ENCODE measurements around the gene CAMK2B. TPM values are rescaled to one million over a fixed set of nuclear protein-coding genes. Genes with fewer than 3 reads are reported as not detected.

The CAMK2B gene
- total and polyA plus RNA-seq, 2 of the 13 experiments (the other 11 are each of a cell fraction or from before 2014, with no cell fraction given): 0.27 to 0.48 TPM

- H4K20me1 ChIP-seq (ENCODE audit: insufficient read depth, low read length): no peaks in the 10 kb centered on the region
- no TSS peak for BruUV-seq (replicated peaks)
- no peak overlapping the region for H3K27ac ChIP-seq (ENCODE audit: extremely low read length, insufficient read depth, low read length)
- no peak overlapping the region for H2AFZ ChIP-seq (ENCODE audit: low read length)
- whole genome bisulfite sequencing (ENCODE audit: low lambda C conversion rate): 97% methylated on average over 6 of the region's 6 CpGs
- in situ Hi-C loops (cut with HindIII; ENCODE audit: extremely low pct_ligation_motif_present, low pct_unique_long_range_greater_than_20kb) (no loop called here), intact Hi-C loops (cut with micrococcal nuclease; ENCODE audit: unreplicated experiment) (no loop called here)
- no peak overlapping the region for H3K4me3 ChIP-seq (replicated peaks in 1 of 3; ENCODE audit: insufficient read depth in 1 of 3, low read depth in 2 of 3, low read length in 3 of 3)
- DNase-seq (ENCODE audit: low spot score) (no peak), FAIRE-seq (no peak), ATAC-seq (no peak)
- ChIA-PET CTCF (ENCODE audit: low intra/inter-chr PET ratio, low total read pairs) (no interaction called here), POLR2A (interaction anchor here (1.2 kb wide), 1 partner anchor 80 kb away, joined by 4 read pairs; no protein-coding TSS in a partner anchor)
- H3K9ac ChIP-seq (ENCODE audit: insufficient read depth, low read depth, low read length): no peak overlapping the region
- H3K4me2 ChIP-seq (ENCODE audit: low read depth, low read length): no peak overlapping the region
- no peak for TF ChIP-seq ZNF704 (CRISPR knock-in tag; IDR thresholded peaks at IDR 0.05; ENCODE audit: borderline replicate concordance)
- TF ChIP-seq GMEB1 (CRISPR knock-in tag; IDR thresholded peaks at IDR 0.05; ENCODE audit: borderline replicate concordance): no peak
- no peak for TF ChIP-seq ELF3 (CRISPR knock-in tag; IDR thresholded peaks at IDR 0.05)
- no peak for TF ChIP-seq THAP8 (CRISPR knock-in tag; IDR thresholded peaks at IDR 0.05; ENCODE audit: borderline replicate concordance)
- no peak for TF ChIP-seq GABPB1 (CRISPR knock-in tag; IDR thresholded peaks at IDR 0.05)
- TF ChIP-seq ZNF20 (CRISPR knock-in tag; IDR thresholded peaks at IDR 0.05): no peak
- no peak for TF ChIP-seq FOXP1 (IDR thresholded peaks at IDR 0.05)
- no peak for TF ChIP-seq FOXP1 (CRISPR knock-in tag; IDR thresholded peaks at IDR 0.05)
- no peak for TF ChIP-seq RNF219 (CRISPR knock-in tag; IDR thresholded peaks at IDR 0.05)
- no peak for TF ChIP-seq CBFB (CRISPR knock-in tag; IDR thresholded peaks at IDR 0.05)
- no peak for TF ChIP-seq ARNTL (CRISPR knock-in tag; IDR thresholded peaks at IDR 0.05)
- no peak for TF ChIP-seq KDM5B (CRISPR knock-in tag; IDR thresholded peaks at IDR 0.05; ENCODE audit: borderline replicate concordance)
- no peak for TF ChIP-seq ERF (CRISPR knock-in tag; IDR thresholded peaks at IDR 0.05)
- TF ChIP-seq MTA3 (CRISPR knock-in tag; IDR thresholded peaks at IDR 0.05): no peak
- no peak for TF ChIP-seq CC2D1A (CRISPR knock-in tag; IDR thresholded peaks at IDR 0.05)
- H3K4me1 ChIP-seq (ENCODE audit: insufficient read depth, low read length): peaks cover under 1% of the 10 kb centered on the region; the same call in 1 of the 2 replicates
- peaks cover 21 to 52% of the 10 kb centered on the region in 2 experiments for H3K36me3 ChIP-seq (replicated peaks in 1 of 2; ENCODE audit: control insufficient read depth in 1 of 2, insufficient read depth in 2 of 2, low read length in 2 of 2)
- no peaks in the 10 kb centered on the region for H3K27me3 ChIP-seq (ENCODE audit: control insufficient read depth in 1 of 2, insufficient read depth in 2 of 2, low read length in 2 of 2)
- H3K79me2 ChIP-seq (ENCODE audit: insufficient read depth, low read length): no peaks in the 10 kb centered on the region
- H3K9me3 ChIP-seq (ENCODE audit: low read length): no peaks in the 10 kb centered on the region
Observed at GRCh38 chr7:44212018-44212417, 113.4 kb downstream of the CAMK2B start.
